GM13977 (cell line): ENCODE results near the gene PROB1.

Experiments used
- DNase-seq: peaks from one replicate; pipeline ENCODE4 v3.0.0; 2012; ENCODE audit warnings: low spot score
- in situ Hi-C: fragments of 300-500 bp; cut with MboI; formaldehyde crosslinking; loops from one replicate; pipeline ENCODE4 v1.12.0; 2022; ENCODE audit warnings: low sequenced_read_pairs, low pct_unique_long_range_greater_than_20kb, mixed read lengths, inconsistent platforms; ENCODE audit not compliant: unreplicated experiment
- TF ChIP-seq, protein P1 (sequence below): IDR thresholded peaks from 2 replicates; pipeline ENCODE4 v1.5.1; 2012; ENCODE audit warnings: mild to moderate bottlenecking, control low read depth; ENCODE audit not compliant: insufficient read depth; ENCODE audit errors: extremely low read depth, missing control alignments

Gene PROB1

GRCh38 chr5:139408191-139408590 lies 13.3 kb upstream of the PROB1 start:
- no peak for DNase-seq
- in situ Hi-C loops = no loop called here
- TF ChIP-seq, protein P1, sequence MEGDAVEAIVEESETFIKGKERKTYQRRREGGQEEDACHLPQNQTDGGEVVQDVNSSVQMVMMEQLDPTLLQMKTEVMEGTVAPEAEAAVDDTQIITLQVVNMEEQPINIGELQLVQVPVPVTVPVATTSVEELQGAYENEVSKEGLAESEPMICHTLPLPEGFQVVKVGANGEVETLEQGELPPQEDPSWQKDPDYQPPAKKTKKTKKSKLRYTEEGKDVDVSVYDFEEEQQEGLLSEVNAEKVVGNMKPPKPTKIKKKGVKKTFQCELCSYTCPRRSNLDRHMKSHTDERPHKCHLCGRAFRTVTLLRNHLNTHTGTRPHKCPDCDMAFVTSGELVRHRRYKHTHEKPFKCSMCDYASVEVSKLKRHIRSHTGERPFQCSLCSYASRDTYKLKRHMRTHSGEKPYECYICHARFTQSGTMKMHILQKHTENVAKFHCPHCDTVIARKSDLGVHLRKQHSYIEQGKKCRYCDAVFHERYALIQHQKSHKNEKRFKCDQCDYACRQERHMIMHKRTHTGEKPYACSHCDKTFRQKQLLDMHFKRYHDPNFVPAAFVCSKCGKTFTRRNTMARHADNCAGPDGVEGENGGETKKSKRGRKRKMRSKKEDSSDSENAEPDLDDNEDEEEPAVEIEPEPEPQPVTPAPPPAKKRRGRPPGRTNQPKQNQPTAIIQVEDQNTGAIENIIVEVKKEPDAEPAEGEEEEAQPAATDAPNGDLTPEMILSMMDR = no peak

GRCh38 chr5:139407517-139407916 lies 12.6 kb upstream of the PROB1 start:
- TF ChIP-seq, protein P1 = no peak
- DNase-seq = peak; percentile 25
- in situ Hi-C loops = no loop called here

DNA sequence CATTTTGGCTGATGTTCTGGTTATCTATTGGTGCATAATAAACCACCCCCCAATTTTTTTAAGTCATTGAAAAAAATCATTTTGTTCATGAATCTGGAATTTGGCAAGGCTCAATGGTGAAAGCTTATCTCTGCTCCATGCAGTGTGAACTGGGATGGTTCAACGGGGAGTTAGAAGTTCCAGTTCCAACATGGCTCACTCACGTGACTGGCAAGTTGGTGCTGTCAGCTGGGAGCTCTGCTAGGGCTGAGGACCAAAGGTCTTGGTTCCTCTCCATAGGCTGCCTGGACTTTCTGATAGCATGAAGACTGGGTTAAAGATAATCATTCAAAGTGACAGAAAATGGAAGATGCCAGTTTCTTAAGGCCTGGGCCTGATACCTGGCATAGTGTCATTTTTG lies 12.1 kb upstream of the PROB1 start:
- DNase-seq = no peak
- TF ChIP-seq, protein P1 = no peak
- in situ Hi-C loops = no loop called here

GRCh38 chr5:139404484-139404840 lies 9.6 kb upstream of the PROB1 start:
- no peak for DNase-seq
- in situ Hi-C loops = no loop called here
- TF ChIP-seq, protein P1 = no peak

DNA sequence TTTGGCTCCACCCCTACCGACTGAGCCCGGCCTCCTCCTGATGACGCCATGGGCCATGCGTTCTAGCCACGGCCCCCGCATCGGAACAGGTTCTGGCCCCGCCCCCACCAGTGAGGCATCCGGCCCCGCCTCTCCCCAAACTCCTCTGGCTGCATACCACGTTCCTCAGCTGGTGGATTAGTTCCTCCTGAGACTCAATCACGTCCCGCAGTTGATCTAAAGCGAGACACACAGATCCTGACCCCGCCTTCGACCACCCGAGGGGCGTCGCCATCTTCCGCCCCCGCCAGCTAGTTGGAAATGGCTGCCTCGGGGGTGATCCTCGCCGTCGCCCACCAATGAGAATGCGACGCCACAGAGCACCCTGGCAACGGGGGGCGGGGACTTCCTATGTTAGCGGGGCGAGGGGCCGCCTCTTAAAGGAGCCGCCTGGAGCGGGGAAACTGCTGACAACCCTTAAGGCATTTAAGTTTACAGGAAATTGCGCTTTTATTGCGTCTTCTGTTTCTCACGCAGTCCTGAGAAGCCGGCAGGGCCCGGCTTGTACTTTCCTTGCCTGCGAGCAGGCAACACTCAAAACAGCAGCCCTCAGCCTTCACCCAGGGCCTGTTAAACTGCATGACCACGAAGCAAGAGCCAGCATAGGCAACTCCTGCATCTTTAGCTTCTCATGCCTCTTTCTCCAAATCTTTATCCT lies 9.0 kb upstream of the PROB1 start, which contains the start of gene SPATA24:
Gene SPATA24, minus strand, starts transcription at position 303 of the 697 bp plus-strand sequence. Its CDS starts 29 bp downstream, at position 274.
- TF ChIP-seq, protein P1 = no peak
- in situ Hi-C loops = no loop called here
- peak; percentile 93 for DNase-seq

DNA sequence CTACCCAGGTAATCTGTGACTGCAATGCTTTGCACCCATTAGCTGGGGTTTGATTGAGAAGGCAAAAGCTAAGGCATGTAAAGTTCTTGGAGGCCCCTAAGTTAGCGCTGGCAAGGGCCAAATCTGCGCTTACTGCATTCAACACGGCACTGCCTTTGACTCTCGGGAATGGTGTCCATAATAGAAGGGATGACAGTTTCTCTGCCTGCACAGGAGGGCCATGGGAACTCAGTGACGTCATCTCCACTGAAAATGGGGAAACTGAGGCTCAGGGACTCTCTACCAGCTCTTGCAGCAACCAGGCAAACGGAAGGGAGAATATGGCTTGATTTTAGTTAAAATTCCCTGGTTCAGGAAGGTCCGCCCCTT lies 8.5 kb upstream of the PROB1 start:
- no peak for DNase-seq
- TF ChIP-seq, protein P1 = no peak
- in situ Hi-C loops = no loop called here
